ENCODE results near the gene CTBP1.

CTBP1 gene

DNA sequence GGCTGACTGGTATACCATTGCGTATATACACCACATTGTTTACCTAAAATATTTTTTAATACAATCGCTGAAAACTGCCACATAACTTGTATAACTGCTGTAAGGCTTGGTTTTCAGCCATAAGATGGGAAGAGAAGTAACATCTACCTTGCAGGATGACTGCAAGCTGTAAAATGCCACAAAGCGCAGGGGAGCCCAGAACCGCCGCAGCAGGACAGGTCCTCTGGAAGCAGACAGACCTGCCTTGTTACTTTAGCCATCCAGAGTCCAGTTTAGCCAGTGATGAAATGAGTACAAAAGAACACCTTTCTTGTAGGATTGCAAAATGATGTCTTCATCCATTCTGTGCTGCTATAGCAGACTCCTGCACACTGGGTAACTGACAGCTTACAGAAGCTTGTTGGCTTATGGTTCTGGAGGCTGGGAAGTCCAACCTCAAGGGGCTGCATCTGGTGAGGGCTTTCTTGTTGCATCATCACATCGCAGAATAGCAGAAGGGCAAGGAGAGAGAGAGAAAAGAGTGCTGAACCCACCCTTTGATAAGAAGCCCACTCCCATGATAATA is 4.1 kb upstream of the CTBP1 start:
- in situ Hi-C loops (cut with HindIII; ENCODE audit: low sequenced_read_pairs) = no loop called here

DNA sequence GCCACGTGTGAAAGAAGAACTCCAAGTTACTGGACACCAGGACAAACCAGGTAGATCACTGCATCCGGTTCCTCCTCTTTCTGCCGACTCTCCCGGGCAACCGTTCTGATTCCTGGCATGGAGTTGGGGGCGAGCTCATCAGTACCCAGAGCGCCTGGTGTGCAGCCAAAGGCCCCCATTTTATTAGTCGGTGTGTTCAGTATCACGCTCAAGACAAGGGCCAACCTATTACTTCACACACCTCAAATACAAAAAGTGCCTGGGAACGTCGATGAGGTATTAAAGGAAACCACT is 2.8 kb upstream of the CTBP1 start:
- in situ Hi-C loops (cut with HindIII; ENCODE audit: low sequenced_read_pairs) = no loop called here

DNA sequence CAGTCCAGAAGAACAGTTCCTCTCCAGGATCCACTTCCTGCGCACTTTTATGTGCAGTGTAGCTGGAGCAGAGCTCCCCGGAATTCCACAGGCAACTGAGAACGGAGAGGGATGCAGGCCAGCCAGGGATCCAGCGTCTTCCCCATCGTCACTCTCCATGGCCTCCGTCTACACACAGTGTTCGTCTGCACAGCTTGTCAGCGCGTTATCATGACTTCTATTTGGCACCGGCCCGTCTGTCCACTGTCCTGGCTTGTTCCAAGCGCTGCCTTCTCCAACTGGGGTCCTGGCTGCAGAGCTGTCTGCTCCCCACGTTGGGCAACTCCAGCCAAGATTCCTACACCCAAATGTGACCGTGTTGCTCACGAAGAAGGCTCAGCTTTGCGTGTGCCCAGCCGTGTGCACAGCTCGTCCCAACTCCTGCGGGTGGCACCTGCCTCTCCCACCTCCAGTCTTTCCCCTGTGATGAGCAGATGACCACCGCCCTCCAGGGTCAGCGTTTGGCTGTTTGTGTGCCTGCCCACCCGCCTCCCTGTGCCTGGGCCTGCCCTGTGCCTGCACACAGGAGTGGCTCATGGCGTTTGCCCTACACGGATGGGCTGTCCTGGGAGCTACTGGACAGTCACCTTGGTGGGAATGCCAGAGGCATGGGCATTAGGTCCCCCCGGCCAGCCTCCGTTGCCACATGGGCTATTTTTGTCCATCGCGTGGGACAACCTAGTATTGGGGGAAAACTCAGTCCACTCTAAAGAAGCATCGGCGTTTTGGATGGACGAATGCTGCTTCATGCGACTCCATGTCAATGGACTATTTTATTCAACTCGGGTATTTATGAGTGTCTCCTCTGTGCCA is 2.2 kb upstream of the CTBP1 start:
- in situ Hi-C loops (cut with HindIII; ENCODE audit: low sequenced_read_pairs) = no loop called here

DNA sequence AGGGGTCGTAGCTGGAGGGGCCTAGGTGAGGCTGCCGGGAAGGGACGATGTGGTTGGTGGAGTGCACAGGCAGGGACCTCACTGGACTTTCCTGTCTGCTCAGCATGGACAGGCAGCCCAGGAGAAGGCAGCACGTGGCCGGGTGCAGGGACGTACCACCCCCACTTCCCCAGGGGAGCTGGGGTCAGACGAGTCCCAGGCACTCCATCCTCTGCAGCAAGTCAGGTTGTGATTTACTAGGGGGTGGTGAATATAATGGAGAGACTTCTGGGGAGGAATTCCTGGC is 1.5 kb upstream of the CTBP1 start:
- in situ Hi-C loops (cut with HindIII; ENCODE audit: low sequenced_read_pairs) = no loop called here

DNA sequence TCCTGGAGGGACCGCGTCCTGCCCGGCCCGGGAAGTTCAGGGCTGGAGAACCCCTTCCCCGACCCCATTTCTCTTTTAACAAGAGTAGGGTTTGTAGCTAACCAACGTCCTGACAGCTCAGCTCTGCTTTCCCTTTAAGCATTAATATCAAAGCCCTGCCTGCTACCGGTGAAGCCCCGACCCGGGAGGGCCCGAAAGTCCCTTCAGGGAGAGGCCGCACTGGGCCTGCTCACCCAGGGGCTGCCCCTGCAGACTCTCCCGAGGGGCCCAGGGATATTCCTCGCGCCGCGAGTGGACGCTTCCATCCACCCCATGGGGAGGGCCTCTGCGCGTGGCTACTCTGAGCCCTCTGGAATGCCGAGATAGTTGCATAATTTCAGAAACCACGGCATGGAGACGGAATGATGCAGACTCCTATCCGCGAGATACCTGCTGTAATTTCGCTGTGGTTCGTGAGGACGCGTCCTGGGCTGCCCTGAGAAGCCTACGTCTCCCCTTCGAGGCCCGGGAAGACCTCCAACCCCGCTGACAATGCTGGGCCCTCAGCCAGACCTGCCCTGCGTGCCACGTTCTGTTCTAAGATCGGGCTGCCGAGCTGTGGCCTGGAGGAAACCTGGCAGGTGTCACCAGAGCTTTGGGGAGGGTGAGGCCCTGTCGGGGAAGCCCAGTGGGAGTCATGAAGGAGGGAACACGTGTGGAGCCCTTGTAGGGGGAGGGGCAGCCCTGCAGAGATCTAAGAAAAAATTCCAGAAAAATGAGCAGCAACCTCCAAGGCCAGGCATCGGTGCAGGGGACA is 999 bp upstream of the CTBP1 start:
- in situ Hi-C loops (cut with HindIII; ENCODE audit: low sequenced_read_pairs) = no loop called here

DNA sequence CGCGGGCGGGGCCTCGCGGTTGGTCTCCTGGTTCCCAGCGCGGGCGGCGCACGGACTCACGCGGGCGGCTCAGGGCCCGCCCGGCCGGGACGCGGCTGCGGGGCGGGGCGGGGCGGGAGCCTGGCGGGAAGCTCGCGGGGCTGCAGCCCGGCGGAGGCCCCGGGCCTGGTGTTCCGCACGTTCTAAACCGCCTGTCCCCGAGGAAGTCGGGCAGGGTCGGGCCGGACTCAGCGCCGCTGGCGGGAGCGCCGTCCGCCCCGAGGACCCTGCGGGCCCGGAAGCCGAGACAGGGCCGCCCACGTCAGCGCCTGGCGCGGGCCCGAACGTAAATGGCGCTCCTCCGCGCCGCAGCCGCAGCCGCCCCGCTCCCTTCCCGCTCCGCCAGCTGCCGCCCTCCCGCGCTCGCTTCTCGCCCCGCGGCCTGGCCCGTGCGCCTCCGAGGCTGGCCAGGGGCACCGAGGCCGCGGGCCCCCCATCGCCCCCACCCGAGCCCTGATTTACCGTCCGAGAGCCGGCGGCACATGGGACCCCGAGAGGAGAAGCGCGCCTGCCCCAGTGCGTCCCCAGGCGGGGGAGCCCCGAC is 309 bp upstream of the CTBP1 start:
- in situ Hi-C loops (cut with HindIII; ENCODE audit: low sequenced_read_pairs) = no loop called here

DNA sequence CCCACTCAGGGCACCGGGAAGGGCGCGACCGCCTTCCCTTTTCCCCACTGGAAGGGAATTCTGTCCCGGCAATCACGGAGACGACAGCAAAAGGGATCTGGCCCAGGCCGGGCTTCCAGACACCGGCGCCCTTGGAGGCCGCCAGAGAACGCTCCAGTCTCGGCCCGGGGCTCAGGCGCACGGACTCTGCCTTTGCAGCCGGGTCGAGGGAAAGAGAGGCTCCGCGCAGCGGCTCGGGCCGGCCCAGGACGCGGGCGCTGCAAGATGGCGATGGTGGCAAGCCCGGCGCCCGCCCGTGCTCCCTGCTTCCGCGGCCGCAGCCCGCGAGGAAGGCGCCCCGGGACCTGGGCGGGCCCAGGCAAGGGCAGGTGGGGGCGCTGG is 1.1 kb downstream of the CTBP1 start:
- in situ Hi-C loops (cut with HindIII; ENCODE audit: low sequenced_read_pairs) = no loop called here

DNA sequence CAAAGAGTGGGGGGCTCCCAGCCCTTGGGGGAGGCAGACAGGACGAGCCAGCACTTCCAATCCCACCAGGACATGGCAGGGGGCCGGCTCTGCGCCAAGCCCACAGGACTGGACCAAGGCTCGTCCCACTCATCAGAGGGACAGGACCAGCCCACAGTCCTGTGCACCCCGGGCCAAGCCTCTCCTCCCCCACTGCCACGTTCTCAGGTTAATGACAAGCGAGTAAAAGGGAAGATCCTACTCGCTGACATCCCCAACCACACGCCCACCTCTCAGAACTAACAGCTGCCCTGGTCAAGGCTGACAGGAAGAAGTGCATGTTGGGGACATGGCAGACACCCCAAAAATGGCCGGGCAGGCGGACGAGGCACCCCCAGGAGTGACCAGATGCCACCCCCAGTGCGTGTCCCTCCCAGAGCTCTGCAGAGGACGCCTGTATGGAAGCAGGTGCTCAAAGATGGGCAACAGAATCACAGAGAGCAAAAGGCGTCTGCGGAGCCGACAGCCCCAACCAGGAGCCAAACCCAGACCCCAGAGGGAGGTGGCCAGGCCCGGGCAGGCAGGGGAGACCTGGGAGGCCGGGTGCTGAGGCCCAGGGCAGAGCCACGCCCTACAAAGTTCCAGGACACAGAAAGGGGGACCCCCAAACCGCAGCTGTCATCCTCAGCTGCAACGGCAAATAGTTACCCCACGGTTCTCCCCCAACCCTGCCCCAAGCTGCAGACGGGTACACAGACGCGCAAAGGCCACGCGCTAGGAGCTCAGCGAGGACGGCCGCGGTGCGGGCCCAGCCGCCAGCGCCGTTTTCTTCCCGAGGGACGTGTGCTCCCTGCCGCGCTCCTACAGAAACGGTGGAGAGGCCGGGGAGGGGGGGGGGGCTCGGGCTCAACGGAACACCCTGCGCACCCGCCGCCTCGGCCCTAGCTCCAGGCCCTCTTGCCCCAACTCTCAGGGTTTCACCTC is 1.7 kb downstream of the CTBP1 start:
- in situ Hi-C loops (cut with HindIII; ENCODE audit: low sequenced_read_pairs) = no loop called here

DNA sequence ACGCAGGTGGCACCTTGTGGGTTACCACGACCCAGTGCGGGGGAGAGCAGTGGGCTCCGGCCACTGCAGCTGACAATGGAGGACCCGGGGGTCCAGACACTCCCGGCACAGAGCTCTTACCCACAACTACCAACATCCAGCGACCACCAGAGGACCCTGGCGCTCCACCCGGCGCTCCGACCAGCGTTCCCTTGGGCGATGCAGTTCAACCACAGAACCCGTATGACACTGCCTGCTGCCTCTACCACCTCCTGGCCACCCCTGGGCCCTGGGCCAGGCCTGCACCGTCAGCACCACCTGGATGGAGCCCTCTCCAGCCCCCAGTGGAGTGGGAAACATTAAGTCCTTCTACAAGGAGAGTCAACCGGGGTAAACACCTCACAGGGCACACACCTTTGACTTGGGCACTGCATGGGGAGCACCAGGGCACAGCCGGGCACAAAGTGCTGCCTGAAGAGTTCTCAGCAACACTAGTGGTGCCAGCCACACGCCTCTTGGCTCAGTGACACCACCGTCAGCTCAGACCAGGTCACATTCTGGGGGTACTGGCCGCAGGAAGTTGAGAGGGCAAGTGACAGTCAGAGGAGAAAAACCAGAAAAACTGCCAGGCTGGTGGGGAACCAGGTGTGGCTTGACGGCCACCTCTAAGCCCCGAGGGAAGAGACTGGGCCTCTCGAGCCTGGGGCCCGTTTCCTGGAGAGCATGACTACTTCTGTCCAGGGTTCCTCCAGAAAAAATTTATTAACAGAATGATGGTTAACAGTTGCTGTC is 2.6 kb downstream of the CTBP1 start:
- in situ Hi-C loops (cut with HindIII; ENCODE audit: low sequenced_read_pairs) = no loop called here

DNA sequence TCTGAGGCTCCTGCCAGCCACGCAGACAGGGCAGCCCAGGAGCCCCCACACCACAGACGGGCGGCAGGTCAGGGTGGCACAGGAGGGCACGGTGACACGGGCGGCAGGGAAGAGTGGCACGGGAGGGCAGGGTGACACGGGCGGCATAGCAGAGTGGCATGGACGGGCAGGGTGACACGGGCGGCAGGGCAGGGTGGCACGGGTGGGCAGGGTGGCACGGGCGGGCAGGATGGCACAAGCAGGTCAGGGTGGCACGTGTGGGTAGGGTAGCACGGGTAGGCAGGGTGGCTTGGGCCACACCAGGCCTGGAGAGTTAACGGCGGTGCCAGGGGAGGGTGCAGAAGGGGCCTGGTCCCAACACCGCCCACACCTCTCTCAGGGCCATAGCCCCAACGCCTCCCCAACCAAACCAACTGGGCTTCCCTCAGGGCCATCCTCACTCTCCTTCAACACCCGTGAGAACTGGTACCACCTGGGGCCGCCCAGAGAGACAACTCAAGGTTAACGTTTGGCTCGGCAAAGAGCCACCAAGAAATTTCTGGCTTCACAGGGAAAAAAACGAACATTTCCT is 3.4 kb downstream of the CTBP1 start:
- in situ Hi-C loops (cut with HindIII; ENCODE audit: low sequenced_read_pairs) = no loop called here

DNA sequence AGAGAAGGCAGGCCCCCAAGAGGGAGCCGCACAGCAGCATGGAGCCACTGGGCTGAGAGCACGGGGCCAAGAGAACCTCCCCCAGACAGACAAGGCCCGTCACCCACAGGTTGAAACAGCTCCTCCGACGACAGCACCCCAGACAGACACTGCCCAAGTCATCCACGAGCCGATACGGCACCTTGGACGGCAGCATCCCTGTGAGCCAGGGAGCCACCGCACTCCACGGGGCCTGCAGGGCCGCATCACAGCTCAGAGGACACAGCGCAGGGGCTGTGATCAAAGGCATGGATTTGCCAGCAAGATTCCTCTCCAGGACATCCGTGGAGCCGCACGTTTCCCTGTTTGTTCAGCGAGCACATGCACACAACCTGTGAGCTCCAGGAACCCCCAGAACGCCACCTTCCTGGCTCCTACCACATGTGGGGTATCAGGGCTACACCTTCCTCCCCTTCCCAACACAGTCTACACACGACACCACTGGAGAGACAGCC is 3.9 kb downstream of the CTBP1 start:
- in situ Hi-C loops (cut with HindIII; ENCODE audit: low sequenced_read_pairs) = loop anchor here (5.0 kb wide), 3 partner anchors 87 to 273 kb away; partner anchors contain the start of gene DGKQ

DNA sequence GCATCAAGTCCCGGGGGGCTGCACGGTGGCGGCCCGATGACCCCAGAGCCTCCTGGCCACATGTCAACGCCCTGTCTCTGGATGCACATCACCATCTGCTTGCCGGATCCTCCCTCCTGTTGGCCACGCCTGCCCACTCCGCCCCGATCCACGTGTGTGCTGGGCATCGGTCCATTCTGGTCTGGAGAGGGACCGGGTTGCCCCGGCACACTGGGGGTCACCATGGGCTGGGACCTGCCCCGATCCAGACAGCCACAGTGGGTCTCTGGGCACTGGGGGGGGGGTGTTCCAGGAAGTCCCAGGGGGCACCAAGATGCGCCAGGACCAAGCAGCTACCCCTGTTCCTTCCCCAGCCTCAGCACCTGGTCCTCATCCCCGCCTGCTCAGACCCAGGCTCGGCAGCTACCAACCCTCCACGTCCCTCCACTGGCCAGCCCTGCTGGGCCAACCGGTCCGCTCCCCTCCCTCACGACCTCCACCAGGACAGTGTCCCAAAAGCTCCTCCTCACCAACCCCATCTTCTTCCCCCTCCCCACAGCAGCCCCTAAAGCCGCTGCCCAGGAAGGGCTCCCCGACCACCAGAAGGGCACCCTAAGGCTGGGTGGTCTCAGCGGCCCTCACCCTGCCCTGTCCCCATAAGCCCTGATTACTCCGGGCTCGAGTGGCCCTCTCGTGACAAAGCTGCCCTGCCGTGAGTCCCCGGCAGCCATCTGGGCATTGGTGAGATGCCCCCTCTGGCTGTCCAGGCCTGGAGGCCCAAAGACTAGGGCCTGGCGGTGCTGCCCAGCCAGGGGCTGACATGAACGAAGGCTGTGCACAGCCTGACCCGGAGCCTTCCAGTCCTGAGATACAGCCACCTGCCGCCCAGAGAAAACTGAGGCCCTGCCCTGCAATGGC is 4.6 kb downstream of the CTBP1 start:
- in situ Hi-C loops (cut with HindIII; ENCODE audit: low sequenced_read_pairs) = loop anchor here (5.0 kb wide), 3 partner anchors 88 to 272 kb away; partner anchors contain the start of gene DGKQ

DNA sequence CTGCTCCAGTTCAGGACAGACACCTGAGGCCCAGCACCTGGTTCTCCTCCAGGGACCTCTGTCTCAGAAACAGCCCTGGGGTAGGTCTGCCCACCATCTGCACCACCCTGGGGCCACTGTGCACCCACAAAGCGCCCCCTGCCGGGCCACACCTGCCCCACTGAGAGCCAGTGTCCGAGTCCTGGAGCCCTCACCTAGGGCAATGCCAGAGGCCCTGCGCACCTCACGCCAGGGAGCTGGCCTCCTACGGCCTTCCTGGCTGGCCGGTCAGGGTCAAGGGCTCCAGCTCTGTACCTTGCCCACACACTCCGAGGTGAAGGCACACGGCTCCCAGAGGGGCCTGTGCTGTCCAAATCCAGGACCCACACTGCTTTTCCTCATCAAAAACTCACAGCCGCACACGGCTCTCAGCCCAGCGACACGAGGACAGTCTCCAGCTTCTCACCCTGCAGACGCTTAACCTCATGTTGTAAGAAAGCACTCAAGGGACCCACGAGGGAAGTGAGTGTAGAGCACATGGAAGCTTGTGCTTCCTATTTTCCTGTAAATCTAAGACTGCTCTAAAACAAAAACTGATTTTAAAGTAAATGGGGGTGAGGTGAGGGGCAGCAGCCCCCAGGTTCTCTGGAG is 5.4 kb downstream of the CTBP1 start:
- in situ Hi-C loops (cut with HindIII; ENCODE audit: low sequenced_read_pairs) = loop anchor here (5.0 kb wide), 3 partner anchors 89 to 271 kb away; partner anchors contain the start of gene DGKQ

DNA sequence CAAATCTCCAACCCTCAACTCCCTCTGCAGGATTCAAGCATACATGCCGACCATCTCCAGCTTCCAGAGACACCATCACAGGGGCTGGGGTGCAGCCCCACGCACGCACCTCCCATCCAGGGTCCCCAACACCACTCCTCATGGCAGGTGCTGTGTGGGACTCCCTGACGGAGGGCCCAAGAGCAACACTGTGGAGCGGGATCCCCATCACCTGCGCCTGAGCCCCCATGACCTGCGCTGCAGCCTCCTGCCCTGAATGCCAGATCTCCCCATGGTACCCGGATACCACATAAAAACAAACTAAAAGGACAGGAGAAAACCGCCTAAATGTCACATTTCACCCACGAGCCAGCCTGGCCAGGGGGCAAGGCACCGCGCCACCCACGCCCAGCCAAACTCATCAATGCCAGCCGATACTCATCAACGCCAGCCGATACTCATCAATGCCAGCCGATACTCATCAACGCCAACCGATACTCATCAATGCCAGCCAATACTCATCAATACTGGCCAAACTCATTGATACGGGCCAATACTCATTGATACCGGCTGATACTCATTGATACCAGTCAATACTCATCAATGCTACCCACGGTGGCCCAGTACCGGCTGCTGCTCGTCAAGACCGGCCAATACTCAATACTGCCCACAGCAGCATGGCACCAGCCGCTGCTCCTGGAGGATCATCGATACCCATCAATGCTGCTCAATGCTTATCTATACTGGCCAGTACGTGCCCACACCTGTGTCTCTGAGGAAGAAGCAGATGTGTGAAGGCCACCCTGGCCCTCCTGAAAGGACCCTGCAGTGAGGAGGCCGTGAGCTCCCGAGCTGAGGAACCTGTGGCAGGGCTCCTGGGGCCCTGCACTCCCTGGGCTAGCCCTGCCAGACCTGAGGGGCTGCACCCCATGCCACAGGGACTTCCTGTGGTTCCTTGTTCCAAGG is 6.2 kb downstream of the CTBP1 start:
- in situ Hi-C loops (cut with HindIII; ENCODE audit: low sequenced_read_pairs) = loop anchor here (5.0 kb wide), 3 partner anchors 90 to 270 kb away; partner anchors contain the start of gene DGKQ

DNA sequence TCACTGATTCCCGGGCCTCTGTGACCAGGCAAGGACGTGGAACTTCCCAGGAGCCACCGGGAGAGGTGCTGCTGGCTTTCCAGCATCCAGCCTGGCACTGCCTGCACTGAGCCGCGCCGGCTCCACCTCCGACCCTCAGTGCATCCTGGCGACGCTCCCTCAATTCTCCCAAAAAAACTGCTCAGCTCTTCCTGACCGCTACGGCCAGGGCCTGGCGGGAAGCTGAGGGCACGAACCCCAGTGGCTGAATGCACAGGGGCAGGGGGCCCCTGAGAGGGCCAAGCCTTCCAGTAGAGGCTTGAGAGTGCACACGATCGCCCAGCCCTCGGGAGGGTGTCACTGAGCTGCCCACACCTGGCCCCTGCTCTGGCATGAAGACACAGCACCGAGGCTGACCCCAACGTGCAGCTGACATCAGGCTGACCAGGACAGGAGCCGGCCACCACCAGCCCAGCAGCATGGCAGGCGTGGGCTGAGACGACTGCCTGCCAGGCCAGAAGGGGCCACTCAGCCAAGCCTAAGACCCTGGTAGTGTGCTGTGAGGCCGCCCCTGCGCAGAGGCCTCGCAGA is 6.9 kb downstream of the CTBP1 start:
- in situ Hi-C loops (cut with HindIII; ENCODE audit: low sequenced_read_pairs) = loop anchor here (5.0 kb wide), 3 partner anchors 90 to 270 kb away; partner anchors contain the start of gene DGKQ

DNA sequence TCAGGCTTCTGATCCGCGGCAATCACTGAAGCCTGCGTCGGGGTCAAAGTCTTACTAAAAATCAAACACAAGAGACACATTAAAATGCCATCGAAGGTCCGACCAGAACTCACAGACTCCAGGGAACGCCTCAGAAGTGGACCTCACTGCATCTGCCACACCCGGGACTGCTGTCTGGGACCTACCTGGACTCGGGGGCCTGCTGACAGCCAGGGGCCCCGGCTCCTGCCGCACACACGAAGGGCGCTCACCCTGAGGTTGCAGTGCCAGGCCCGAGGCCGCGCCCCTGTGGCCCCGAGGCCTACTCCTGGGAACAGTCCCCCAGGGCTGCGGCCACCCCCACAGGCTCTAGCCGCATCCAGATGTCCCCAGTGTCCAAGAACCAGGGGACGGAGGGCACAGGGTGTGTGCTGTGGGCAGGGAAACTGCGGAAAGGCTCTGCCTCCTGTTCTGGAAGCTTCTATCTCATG is 7.4 kb downstream of the CTBP1 start:
- in situ Hi-C loops (cut with HindIII; ENCODE audit: low sequenced_read_pairs) = loop anchor here (5.0 kb wide), 3 partner anchors 89 to 269 kb away; partner anchors contain the start of gene DGKQ

Measured in endothelial cell of hepatic sinusoid (primary cell).